Esophagus squamous epithelium (tissue), 5 donors: ENCODE results near the gene INPP5D. TPM values are rescaled to one million over a fixed set of nuclear protein-coding genes. Genes with fewer than 3 reads are reported as not detected.

Experiments
- DNase-seq: peaks from one replicate; lab custom pipeline; 2025; lab: John Stamatoyannopoulos, UW
- H3K27ac ChIP-seq, 4 donors: fragments of 200-600 bp; sonication (generic); one replicate each; pipeline ENCODE4 v1.5.1; 2016 to 2019; ENCODE audit warnings: mild to moderate bottlenecking in 1 of 4
- H3K27me3 ChIP-seq, 4 donors: fragments of 200-600 bp; sonication (generic); 1 replicate in 3 of 4; 2 replicates in 1 of 4; pipeline versions ENCODE4 v1.5.1 to v1.6.0; 2017 to 2021; ENCODE audit warnings: antibody characterized with exemption in 1 of 4
- H3K36me3 ChIP-seq, 3 donors: fragments of 200-600 bp; sonication (generic); one replicate each; pipeline ENCODE4 v1.5.1; 2016 to 2019
- H3K4me1 ChIP-seq, 3 donors: fragments of 200-600 bp; sonication (generic); one replicate each; pipeline ENCODE4 v1.5.1; 2017 to 2019
- H3K4me3 ChIP-seq, 4 donors: fragments of 200-600 bp; sonication (generic); 1 replicate in 3 of 4; 2 replicates in 1 of 4; pipeline ENCODE4 v1.5.1; 2016 to 2019; ENCODE audit warnings: mild to moderate bottlenecking in 2 of 4, moderate library complexity in 1 of 4
- H3K9me3 ChIP-seq, 3 donors: fragments of 200-600 bp; sonication (generic); one replicate each; pipeline ENCODE4 v1.5.1; 2016 to 2019
- POLR2A ChIP-seq, 4 donors: fragments of 450-650 bp; IDR thresholded peaks; one replicate each; pipeline ENCODE4 v1.6.1; 2017; ENCODE audit warnings: antibody characterized with exemption in 4 of 4, mild to moderate bottlenecking in 4 of 4, moderate library complexity in 3 of 4
- WGBS, 2 donors: methylation state at CpG; one replicate each; pipeline ENCODE4 v1.1.5; 2018; 5-methylcytosine and 5-hydroxymethylcytosine counted together
- intact Hi-C: fragments of 100-400 bp; cut with DNase I; formaldehyde crosslinking; loops from one replicate; pipeline ENCODE4 v1.15.0; 2022
- total RNA-seq, 4 donors: library from RNA; depleted of rRNA; stranded (reverse); fragments of >200 nt; gene quantifications; one replicate each; pipeline ENCODE4 v1.1.0, GENCODE V29; 2016
- TF ChIP-seq, protein P1 (sequence below), 6 experiments: fragments of 450-650 bp in 4 of 6; fragments of 200-600 bp in 2 of 6; sonication (generic) in 2 of 6; IDR thresholded peaks; one replicate each; pipeline ENCODE4 v1.5.1; 2016 to 2019; ENCODE audit warnings: antibody characterized with exemption in 6 of 6, mild to moderate bottlenecking in 4 of 6, moderate library complexity in 4 of 6
- donor health status: DM: yes; HTN: yes; CAD: no.

The INPP5D gene
- total RNA-seq, 4 donors from 2014 or later: 2.2 to 36.0 (median 10.2) TPM

DNA sequence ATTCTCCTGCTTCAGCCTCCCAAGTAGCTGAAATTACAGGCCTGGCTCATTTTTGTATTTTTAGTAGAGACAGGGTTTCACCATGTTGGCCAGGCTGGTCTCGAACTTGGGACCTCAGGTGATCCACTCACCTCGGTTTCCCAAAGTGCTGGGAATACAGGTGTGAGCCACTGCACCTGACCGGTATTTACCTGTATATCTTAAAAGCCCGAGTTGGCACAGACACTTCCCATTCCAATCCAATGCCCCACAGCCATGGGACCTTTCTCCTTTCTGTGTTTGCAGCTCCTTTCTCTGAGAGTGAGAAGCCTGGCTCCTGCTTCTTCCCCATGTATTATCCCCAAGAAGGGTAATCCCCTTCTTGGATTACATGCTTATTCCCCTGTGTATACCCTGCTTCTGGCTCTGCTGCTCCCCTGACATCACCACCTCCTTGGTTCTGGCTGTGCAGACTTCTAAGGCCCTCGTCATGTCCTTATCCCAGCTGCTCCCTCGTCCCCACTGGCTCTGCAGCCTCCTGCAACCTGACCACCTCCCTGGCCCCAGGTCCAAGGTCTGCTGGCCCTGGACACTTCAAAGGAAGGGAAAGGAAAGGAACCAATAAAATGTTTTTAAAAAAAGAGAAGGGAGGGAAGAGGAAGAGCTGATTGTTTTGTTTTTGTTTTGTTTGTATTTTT lies 52.8 kb downstream of the INPP5D start:
- Histone ChIP-seq H3K27ac (no peak overlapping the region), H3K36me3 (no peaks in the 10 kb centered on the region), H3K4me3 (no peak overlapping the region), H3K4me1 (peaks cover 0 to 27% (median 4%) of the 10 kb centered on the region in 3 donors), H3K9me3 (no peaks in the 10 kb centered on the region), H3K27me3 (peaks cover 0 to 7% (median 0%) of the 10 kb centered on the region in 4 donors)
- no peak for TF ChIP-seq POLR2A (IDR thresholded peaks at IDR 0.05)
- TF ChIP-seq, protein P1, sequence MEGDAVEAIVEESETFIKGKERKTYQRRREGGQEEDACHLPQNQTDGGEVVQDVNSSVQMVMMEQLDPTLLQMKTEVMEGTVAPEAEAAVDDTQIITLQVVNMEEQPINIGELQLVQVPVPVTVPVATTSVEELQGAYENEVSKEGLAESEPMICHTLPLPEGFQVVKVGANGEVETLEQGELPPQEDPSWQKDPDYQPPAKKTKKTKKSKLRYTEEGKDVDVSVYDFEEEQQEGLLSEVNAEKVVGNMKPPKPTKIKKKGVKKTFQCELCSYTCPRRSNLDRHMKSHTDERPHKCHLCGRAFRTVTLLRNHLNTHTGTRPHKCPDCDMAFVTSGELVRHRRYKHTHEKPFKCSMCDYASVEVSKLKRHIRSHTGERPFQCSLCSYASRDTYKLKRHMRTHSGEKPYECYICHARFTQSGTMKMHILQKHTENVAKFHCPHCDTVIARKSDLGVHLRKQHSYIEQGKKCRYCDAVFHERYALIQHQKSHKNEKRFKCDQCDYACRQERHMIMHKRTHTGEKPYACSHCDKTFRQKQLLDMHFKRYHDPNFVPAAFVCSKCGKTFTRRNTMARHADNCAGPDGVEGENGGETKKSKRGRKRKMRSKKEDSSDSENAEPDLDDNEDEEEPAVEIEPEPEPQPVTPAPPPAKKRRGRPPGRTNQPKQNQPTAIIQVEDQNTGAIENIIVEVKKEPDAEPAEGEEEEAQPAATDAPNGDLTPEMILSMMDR (IDR thresholded peaks at IDR 0.05): no peak
- whole genome bisulfite sequencing, 2 donors: 59 to 64% methylated on average over 6 of the region's 6 CpGs
- DNase-seq: no peak
- intact Hi-C loops: no loop called here

DNA sequence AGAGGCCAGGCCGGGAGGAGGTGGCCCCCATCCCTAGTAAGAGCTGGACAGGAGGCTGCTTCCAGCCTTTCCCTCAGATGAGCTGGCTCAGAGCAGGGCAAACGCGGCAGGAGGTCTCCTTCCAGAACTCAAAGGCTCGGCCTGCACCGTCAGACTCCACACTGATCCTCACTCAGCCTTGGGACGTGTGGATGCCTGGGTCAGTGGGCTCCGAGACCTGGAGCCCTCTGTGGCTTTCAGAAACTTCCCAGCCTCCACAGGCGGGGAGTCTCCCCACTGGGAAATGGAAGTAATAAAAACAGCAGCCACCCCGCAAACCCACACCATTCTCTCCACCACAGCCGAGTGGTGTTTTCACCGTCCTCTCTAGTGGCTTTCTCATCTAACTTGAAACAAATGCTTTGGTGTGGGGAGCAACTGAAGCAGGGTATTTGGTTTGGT lies 54.3 kb downstream of the INPP5D start:
- DNase-seq: no peak
- TF ChIP-seq, protein P1 (IDR thresholded peaks at IDR 0.05): no peak
- TF ChIP-seq POLR2A (IDR thresholded peaks at IDR 0.05): no peak
- intact Hi-C loops: no loop called here
- no peaks in the 10 kb centered on the region for H3K9me3 ChIP-seq
- H3K27ac ChIP-seq: no peak overlapping the region
- peaks cover 0 to 27% (median 4%) of the 10 kb centered on the region in 3 donors for H3K4me1 ChIP-seq
- H3K4me3 ChIP-seq: no peak overlapping the region
- H3K27me3 ChIP-seq: no peaks in the 10 kb centered on the region
- no peaks in the 10 kb centered on the region for H3K36me3 ChIP-seq
- WGBS, 2 donors: 85 to 90% methylated on average over 11 of the region's 11 CpGs

DNA sequence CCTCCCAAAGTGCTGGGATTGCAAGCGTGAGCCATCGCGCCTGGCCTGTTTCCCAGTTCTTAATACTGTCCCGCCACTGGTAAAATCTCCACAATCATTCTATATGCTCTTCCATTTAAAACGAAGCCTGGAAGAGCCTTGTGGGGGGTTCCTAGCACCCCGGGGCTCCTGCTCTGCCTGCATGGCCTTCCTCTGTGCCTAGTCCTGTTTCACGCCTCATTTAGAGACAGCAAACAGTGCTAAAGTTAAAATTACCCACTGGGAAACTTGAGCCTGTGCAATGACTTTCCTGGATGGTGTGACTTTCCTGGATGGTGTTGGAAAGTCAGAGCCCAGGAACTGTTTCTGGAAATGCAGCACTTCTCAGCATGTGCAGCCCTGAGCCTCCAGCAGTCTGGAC lies 55.0 kb downstream of the INPP5D start:
- H3K36me3 ChIP-seq: no peaks in the 10 kb centered on the region
- H3K4me3 ChIP-seq: no peak overlapping the region
- intact Hi-C loops: no loop called here
- H3K27me3 ChIP-seq: no peaks in the 10 kb centered on the region
- no peak for TF ChIP-seq POLR2A (IDR thresholded peaks at IDR 0.05)
- TF ChIP-seq, protein P1 (IDR thresholded peaks at IDR 0.05): no peak
- no peak for DNase-seq
- H3K4me1 ChIP-seq: peaks cover 0 to 27% (median 4%) of the 10 kb centered on the region in 3 donors
- no peaks in the 10 kb centered on the region for H3K9me3 ChIP-seq
- no peak overlapping the region for H3K27ac ChIP-seq
- 68 to 76% methylated on average over 2 to 6 of the region's 7 CpGs for WGBS, 2 donors

DNA sequence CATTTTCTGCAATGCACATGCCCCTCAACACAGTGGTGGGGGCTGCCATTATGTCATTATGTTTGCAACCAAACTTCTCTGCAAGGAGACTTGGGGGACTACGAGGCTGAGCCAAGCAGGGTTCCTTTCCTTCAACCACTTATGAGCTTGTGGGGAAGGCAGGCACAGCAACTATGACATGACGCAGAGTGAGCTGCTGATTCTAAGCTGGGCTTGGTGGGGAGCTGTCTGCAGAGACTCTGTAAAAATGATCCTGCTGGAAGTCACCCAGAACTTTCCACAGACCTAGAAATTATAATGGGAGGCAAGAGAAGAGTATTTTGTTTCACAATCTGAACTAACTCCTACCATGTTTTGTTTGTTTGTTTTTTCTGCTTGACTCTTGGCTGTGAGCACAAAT lies 55.6 kb downstream of the INPP5D start:
- Histone ChIP-seq H3K4me1 (peaks cover 0 to 27% (median 4%) of the 10 kb centered on the region in 3 donors), H3K27me3 (no peaks in the 10 kb centered on the region), H3K4me3 (no peak overlapping the region), H3K9me3 (no peaks in the 10 kb centered on the region), H3K27ac (no peak overlapping the region), H3K36me3 (no peaks in the 10 kb centered on the region)
- intact Hi-C loops: no loop called here
- DNase-seq: no peak
- WGBS, 2 donors: 62 to 78% methylated on average over 1 to 2 of the region's 2 CpGs
- TF ChIP-seq, protein P1 (IDR thresholded peaks at IDR 0.05): no peak
- no peak for TF ChIP-seq POLR2A (IDR thresholded peaks at IDR 0.05)

DNA sequence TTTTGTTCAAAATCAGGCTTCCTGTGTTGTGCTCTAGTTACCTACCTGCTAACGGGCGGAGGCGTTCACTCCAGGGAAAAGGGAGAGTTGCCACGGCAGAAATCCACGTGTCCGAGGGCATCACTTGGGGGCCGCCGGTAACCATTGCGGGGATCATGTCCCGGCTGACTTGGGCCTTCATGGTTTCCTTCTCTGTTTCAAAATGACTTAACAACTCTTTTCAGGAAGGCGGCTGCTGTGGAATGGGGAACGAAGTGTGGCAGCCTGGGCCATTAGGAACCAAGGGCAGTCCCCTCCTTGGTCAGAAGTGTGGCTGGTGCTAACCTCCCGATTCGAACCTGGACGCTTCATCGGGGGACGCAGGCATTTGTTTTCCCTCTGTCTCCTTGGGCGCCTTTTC lies 56.8 kb downstream of the INPP5D start:
- TF ChIP-seq, protein P1 (IDR thresholded peaks at IDR 0.05): no peak
- no peak for TF ChIP-seq POLR2A (IDR thresholded peaks at IDR 0.05)
- peaks cover 0 to 25% (median 4%) of the 10 kb centered on the region in 3 donors for H3K4me1 ChIP-seq

More for the DNA sequence above, 56.8 kb downstream of the INPP5D start:
- intact Hi-C loops: no loop called here
- Histone ChIP-seq H3K36me3 (no peaks in the 10 kb centered on the region), H3K27me3 (no peaks in the 10 kb centered on the region), H3K4me3 (no peak overlapping the region), H3K9me3 (no peaks in the 10 kb centered on the region), H3K27ac (no peak overlapping the region)
- no peak for DNase-seq
- 100% methylated on average over 1 to 4 of the region's 18 CpGs for WGBS, 2 donors
